Caco-2 (cell line): Measurements from ENCODE around the gene MYO10. TPM values are rescaled to one million over a fixed set of nuclear protein-coding genes. Genes with fewer than 3 reads are reported as not detected.

Source experiments
- BruUV-seq: library from RNA; stranded (reverse); fragments of 400-500 nt; replicated peaks from 2 replicates; lab custom pipeline; 2021; lab: Mats Ljungman, UMichigan
- CTCF ChIA-PET: fragments of 300-600 bp; sonication (Branson Sonifier 250); formaldehyde crosslinking; loops from one replicate; lab custom pipeline; 2022; ENCODE audit warnings: antibody characterized with exemption; lab: Charles Lee
- POLR2A ChIA-PET: fragments of 300-600 bp; sonication (Branson Sonifier 250); formaldehyde crosslinking; loops from one replicate; lab custom pipeline; 2022; ENCODE audit warnings: antibody characterized with exemption; lab: Charles Lee
- DNase-seq, 2 experiments: peaks; one replicate each; pipeline versions ENCODE4 v3.0.0 to v3.0.0-alpha.2; 2020 to 2022
- H3K27me3 ChIP-seq: replicated peaks from 2 replicates; pipeline ENCODE4 v1.6.0; 2011; ENCODE audit warnings: low read length; ENCODE audit not compliant: control insufficient read depth, insufficient read depth
- H3K36me3 ChIP-seq: 2 replicates; pipeline ENCODE4 v1.5.1; 2011; ENCODE audit warnings: low read length; ENCODE audit not compliant: control insufficient read depth, insufficient read depth
- H3K4me1 ChIP-seq: fragments of 250-450 bp; sonication (Bioruptor Pico); 2 replicates; pipeline ENCODE4 v1.5.1; 2020; ENCODE audit warnings: mild to moderate bottlenecking
- H3K4me3 ChIP-seq: 2 replicates; pipeline ENCODE4 v1.5.1; 2011; ENCODE audit warnings: low read depth, mild to moderate bottlenecking, control low read depth, low read length
- H3K9me3 ChIP-seq: fragments of 250-450 bp; sonication (Bioruptor Pico); 2 replicates; pipeline ENCODE4 v1.5.1; 2020; ENCODE audit warnings: mild to moderate bottlenecking, moderate library complexity
- H3K27ac Mint-ChIP-seq: one replicate; pipeline ENCODE4 v1.8.0; 2022; ENCODE audit warnings: mixed read lengths; ENCODE audit not compliant: unreplicated experiment
- H3K27me3 Mint-ChIP-seq: one replicate; pipeline ENCODE4 v1.8.0; 2022; ENCODE audit warnings: mixed read lengths; ENCODE audit not compliant: insufficient read depth, unreplicated experiment
- H3K36me3 Mint-ChIP-seq: one replicate; pipeline ENCODE4 v1.8.0; 2022; ENCODE audit warnings: mild to moderate bottlenecking, mixed read lengths; ENCODE audit not compliant: insufficient read depth, unreplicated experiment
- H3K4me1 Mint-ChIP-seq: one replicate; pipeline ENCODE4 v1.8.0; 2022; ENCODE audit warnings: low read depth, mixed read lengths; ENCODE audit not compliant: unreplicated experiment
- H3K4me3 Mint-ChIP-seq: one replicate; pipeline ENCODE4 v1.8.0; 2022; ENCODE audit warnings: mild to moderate bottlenecking, moderate library complexity, mixed read lengths; ENCODE audit not compliant: unreplicated experiment
- H3K9me3 Mint-ChIP-seq: one replicate; pipeline ENCODE4 v1.8.0; 2022; ENCODE audit warnings: mixed read lengths; ENCODE audit not compliant: unreplicated experiment
- CTCF ChIP-seq, 2 experiments: fragments of 200-600 bp in 1 of 2; IDR thresholded peaks; 1 replicate in 1 of 2; 2 replicates in 1 of 2; pipeline versions ENCODE4 v1.5.1 to v1.8.0; 2011 to 2022; ENCODE audit warnings: antibody characterized with exemption in 1 of 2, control low read depth in 1 of 2, inconsistent platforms in 1 of 2, low read depth in 1 of 2, low read length in 1 of 2, mild to moderate bottlenecking in 1 of 2, moderate library complexity in 1 of 2; ENCODE audit not compliant: insufficient read depth in 1 of 2, severe bottlenecking in 1 of 2, unreplicated experiment in 1 of 2
- intact Hi-C: fragments of 100-400 bp; cut with micrococcal nuclease; formaldehyde crosslinking; loops from one replicate; pipeline ENCODE4 v1.10.0; 2022; ENCODE audit not compliant: unreplicated experiment
- total RNA-seq: library from RNA; stranded (reverse); gene quantifications from 2 replicates; pipeline ENCODE4 v1.2.3, GENCODE V29; 2022

Gene MYO10
- total RNA-seq, 1 experiment from 2014 or later: 67.6 TPM

DNA sequence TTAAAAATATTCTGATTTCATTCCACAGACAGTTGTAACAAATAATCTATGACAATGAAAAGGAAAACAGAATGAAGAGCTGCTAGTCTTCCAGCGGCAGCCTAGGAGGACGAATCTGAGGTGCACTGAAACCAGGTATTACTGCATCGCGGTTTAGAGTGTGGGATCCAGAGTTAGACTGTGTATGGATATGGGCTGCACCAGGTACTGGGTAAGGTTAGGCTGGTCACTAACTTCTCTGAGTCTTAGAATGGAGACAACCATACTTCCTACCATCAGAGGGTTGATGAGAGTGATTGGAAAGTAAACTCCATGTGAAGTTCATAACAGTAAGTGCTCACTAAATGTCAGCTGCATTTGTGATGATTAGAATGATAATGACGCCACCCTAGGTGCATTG lies 158.7 kb downstream of the MYO10 start:
- no peaks in the 10 kb centered on the region for H3K4me1 ChIP-seq
- H3K27ac Mint-ChIP-seq: no peak overlapping the region
- no peaks in the 10 kb centered on the region for H3K27me3 Mint-ChIP-seq
- BruUV-seq: no TSS peak
- no peak for TF ChIP-seq CTCF (IDR thresholded peaks at IDR 0.05; ENCODE audit: insufficient read depth in 1 of 2, low read depth in 1 of 2, low read length in 1 of 2, severe bottlenecking in 1 of 2, unreplicated experiment in 1 of 2)
- H3K4me3 ChIP-seq: no peak overlapping the region
- H3K4me1 Mint-ChIP-seq: no peaks in the 10 kb centered on the region
- no peaks in the 10 kb centered on the region for H3K9me3 Mint-ChIP-seq
- no peaks in the 10 kb centered on the region for H3K36me3 ChIP-seq
- DNase-seq: no peak
- peaks cover 72% of the 10 kb centered on the region for H3K36me3 Mint-ChIP-seq
- intact Hi-C loops: no loop called here
- no peaks in the 10 kb centered on the region for H3K27me3 ChIP-seq
- H3K4me3 Mint-ChIP-seq: no peak overlapping the region
- no peaks in the 10 kb centered on the region for H3K9me3 ChIP-seq
- CTCF ChIA-PET: no interaction called here
- POLR2A ChIA-PET: no interaction called here

- no peaks in the 10 kb centered on the region for H3K4me1 Mint-ChIP-seq
- no peaks in the 10 kb centered on the region for H3K36me3 ChIP-seq
- no peak overlapping the region for H3K4me3 ChIP-seq
- ChIA-PET CTCF (interaction anchor here (0.7 to 1.0 kb wide), 2 partner anchors 86 to 100 kb away, joined by 3 to 4 read pairs; no protein-coding TSS in a partner anchor), POLR2A (no interaction called here)
- peak in 1 of 2 experiments; percentile 26 for TF ChIP-seq CTCF (IDR thresholded peaks at IDR 0.05; ENCODE audit: insufficient read depth in 1 of 2, low read depth in 1 of 2, low read length in 1 of 2, severe bottlenecking in 1 of 2, unreplicated experiment in 1 of 2)
- no peak overlapping the region for H3K4me3 Mint-ChIP-seq
- H3K9me3 ChIP-seq: no peaks in the 10 kb centered on the region
- peak in 1 of 2 experiments; percentile 13 for DNase-seq
- H3K27ac Mint-ChIP-seq: no peak overlapping the region
- intact Hi-C loops: loop anchor here (1.0 kb wide), 1 partner anchor 86 kb away; no protein-coding TSS in a partner anchor
- H3K27me3 ChIP-seq: no peaks in the 10 kb centered on the region
- peaks cover 65% of the 10 kb centered on the region for H3K36me3 Mint-ChIP-seq
- H3K4me1 ChIP-seq: no peaks in the 10 kb centered on the region
- H3K27me3 Mint-ChIP-seq: no peaks in the 10 kb centered on the region
- no TSS peak for BruUV-seq
- no peaks in the 10 kb centered on the region for H3K9me3 Mint-ChIP-seq
These were observed 159.4 kb downstream of the MYO10 start for GRCh38 chr5:16776611-16777251.

DNA sequence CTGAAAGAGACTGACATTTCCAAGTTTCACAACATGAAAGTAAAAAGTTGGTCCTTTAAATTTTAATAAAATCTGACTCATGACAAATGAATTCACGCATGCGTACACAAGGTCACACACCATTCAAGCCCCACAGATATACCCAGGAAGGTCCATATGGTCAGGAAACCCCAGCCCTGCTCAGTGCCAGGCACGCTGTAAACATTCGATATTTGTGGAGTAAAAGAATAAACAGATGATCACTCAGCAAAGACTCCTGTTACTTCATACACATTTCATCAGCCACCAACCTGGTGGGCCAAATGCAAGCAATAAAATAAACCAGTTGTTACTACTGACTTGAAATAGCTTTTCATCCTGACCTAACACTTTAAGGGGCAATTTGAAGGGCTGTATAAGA lies 161.3 kb downstream of the MYO10 start:
- DNase-seq: no peak
- TF ChIP-seq CTCF (IDR thresholded peaks at IDR 0.05; ENCODE audit: insufficient read depth in 1 of 2, low read depth in 1 of 2, low read length in 1 of 2, severe bottlenecking in 1 of 2, unreplicated experiment in 1 of 2): no peak
- no peak overlapping the region for H3K4me3 ChIP-seq
- H3K27ac Mint-ChIP-seq: no peak overlapping the region
- intact Hi-C loops: no loop called here
- ChIA-PET POLR2A (no interaction called here), CTCF (no interaction called here)
- no peaks in the 10 kb centered on the region for H3K4me1 ChIP-seq
- no peaks in the 10 kb centered on the region for H3K9me3 ChIP-seq
- no peaks in the 10 kb centered on the region for H3K4me1 Mint-ChIP-seq
- H3K4me3 Mint-ChIP-seq: no peak overlapping the region
- no peaks in the 10 kb centered on the region for H3K27me3 ChIP-seq
- no peaks in the 10 kb centered on the region for H3K27me3 Mint-ChIP-seq
- H3K9me3 Mint-ChIP-seq: no peaks in the 10 kb centered on the region
- no peaks in the 10 kb centered on the region for H3K36me3 ChIP-seq
- H3K36me3 Mint-ChIP-seq: peaks cover 63% of the 10 kb centered on the region
- no TSS peak for BruUV-seq
